ENCODE results near the gene COL5A1. TPM values are rescaled to one million over a fixed set of nuclear protein-coding genes. Genes with fewer than 3 reads are reported as not detected.

COL5A1 gene
- total RNA-seq, 2 donors from 2014 or later = 10.9 to 21.7 TPM

DNA sequence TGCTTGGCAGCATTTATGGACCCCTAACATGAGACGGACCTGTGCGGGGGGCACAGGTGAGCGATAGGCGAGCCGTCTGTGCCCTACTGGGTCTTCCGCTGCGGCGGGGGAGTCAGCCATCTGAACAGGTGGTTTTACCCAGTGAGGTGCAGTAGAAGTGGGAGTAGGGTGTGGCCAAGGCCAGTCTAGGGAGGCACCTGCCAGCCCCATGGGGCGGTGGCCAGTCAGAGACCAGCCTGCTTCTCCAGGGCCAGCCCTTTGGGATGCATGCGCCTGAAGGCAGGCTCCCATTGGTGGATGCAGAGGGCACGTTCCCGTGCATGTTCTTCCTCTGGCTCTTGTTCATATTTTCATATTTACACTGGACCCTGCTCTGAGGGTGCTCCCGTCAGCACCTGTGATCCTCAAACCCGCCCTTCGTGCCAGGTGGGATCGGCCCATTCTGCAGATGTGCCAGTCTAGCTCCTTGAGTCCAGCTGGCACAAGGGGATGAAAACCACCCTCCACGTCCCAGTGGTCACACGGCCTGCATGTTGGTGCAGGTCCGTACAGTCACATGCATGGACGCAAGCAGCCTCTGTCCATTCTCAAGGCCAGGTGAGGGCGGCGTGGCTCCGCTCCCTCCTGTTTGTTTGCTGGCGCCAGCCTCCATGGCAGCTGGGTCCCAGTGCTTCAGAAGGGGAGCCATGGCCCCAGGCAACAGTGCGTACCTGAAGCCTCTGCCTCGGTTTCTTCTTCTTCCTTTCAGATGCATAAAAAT is 9.0 kb downstream of the COL5A1 start:
- no peak overlapping the region for H3K9ac ChIP-seq (ENCODE audit: low read depth in 2 of 2, low read length in 2 of 2)
- H3K27ac ChIP-seq = no peak overlapping the region
- no peaks in the 10 kb centered on the region for H3K4me1 ChIP-seq
- no peaks in the 10 kb centered on the region for H3K9me3 ChIP-seq
- intact Hi-C loops (cut with DNase I) = no loop called here
- no peaks in the 10 kb centered on the region for H3K27me3 ChIP-seq
- no peak for TF ChIP-seq CTCF (IDR thresholded peaks at IDR 0.05)
- H3K4me3 ChIP-seq = no peak overlapping the region
- H3K36me3 ChIP-seq = no peaks in the 10 kb centered on the region
- DNase-seq = no peak

GRCh38 chr9:134651226-134651905 is 9.8 kb downstream of the COL5A1 start:
- H3K36me3 ChIP-seq = no peaks in the 10 kb centered on the region
- no peak overlapping the region for H3K9ac ChIP-seq (ENCODE audit: low read depth in 2 of 2, low read length in 2 of 2)
- intact Hi-C loops (cut with DNase I) = no loop called here
- TF ChIP-seq CTCF (IDR thresholded peaks at IDR 0.05) = no peak
- H3K4me1 ChIP-seq = no peaks in the 10 kb centered on the region
- no peak overlapping the region for H3K4me3 ChIP-seq
- H3K9me3 ChIP-seq = no peaks in the 10 kb centered on the region
- DNase-seq = no peak
- H3K27me3 ChIP-seq = no peaks in the 10 kb centered on the region
- no peak overlapping the region for H3K27ac ChIP-seq

DNA sequence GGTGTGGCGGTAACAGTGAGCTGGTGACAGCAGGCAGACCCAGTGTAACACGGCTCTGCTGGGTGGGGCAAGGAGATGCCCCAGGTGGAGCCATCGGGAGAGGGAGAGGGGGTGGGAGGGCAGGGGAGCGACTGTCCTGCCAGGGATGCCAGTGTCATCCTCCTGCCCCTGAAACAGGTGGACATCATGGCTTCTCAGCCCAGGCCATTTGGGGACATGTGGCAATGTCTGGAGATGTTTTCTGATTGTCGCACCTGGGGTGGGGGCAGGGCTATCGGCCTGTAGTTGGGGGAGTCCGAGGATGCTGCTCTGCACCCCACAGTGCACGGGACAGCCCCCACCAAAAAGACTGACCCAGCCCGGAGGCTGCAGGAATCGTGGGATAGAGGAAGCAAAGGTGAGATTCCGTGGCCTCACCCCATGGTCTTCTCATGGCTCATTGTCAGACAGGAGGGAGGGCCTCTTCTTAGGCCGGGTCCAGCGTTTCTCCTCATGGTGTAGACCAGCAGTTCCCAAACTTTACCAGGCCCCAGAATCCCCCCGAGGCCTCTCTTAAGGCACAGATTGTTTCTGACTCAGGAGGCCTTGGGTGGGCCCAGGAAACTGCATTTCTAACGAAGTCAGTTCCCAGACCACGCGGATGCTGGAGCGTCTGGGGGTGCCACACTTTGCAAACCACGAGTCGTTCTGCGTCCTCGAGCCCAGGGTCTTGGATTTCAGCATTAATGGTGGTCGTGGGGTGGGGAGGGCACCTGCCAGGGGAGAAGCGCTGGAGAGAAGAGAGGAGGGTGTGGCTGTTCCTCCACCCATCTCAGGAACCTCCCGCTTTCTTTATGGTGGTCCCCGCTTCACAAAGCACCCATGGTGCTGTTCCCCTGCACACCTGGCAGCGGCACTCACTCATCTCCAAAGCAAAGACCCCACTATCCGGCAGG is 11.0 kb downstream of the COL5A1 start:
- intact Hi-C loops (cut with DNase I) = no loop called here
- no peak for TF ChIP-seq CTCF (IDR thresholded peaks at IDR 0.05)

DNA sequence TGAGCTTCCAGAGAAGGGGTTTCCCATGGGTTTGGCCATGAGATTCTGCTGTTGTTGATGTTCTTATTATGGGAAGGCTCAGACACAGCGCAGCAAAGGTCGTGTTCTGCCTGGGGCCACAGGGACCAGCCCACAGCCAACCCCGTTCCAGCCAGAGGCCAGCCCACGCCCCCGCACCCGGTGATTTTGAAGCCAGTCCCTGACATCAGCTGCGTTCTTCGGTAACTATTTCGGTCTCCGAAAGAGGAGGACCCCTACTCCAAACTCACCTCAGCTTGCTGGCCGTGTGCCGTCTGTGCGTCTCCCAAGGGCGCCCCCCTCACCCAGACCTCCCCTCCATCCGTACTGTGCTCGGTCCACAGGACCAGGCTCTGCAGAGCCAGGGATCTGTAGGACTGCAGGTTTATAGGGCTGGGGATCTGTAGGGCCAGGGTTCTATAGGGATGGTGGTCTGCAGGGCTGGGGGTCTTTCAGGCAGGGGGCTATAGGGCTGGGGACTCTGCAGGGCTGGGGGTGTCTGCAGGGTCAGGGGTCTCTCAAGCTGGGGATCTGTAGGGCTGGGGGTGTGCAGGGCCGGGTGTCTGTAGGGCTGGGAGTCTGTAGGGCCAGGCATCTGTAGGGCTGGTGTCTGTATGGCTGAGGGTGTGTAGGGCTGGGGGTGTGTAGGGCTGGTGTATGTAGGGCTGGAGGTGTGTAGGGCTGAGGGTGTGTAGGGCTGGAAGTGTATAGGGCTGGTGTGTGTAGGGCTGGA is 11.8 kb downstream of the COL5A1 start:
- H3K36me3 ChIP-seq = no peaks in the 10 kb centered on the region
- H3K4me3 ChIP-seq = no peak overlapping the region
- DNase-seq = no peak
- no peaks in the 10 kb centered on the region for H3K27me3 ChIP-seq
- intact Hi-C loops (cut with DNase I) = no loop called here
- no peaks in the 10 kb centered on the region for H3K9me3 ChIP-seq
- no peak for TF ChIP-seq CTCF (IDR thresholded peaks at IDR 0.05)
- H3K4me1 ChIP-seq = no peaks in the 10 kb centered on the region
- H3K27ac ChIP-seq = no peak overlapping the region
- no peak overlapping the region for H3K9ac ChIP-seq (ENCODE audit: low read depth in 2 of 2, low read length in 2 of 2)

More for the DNA sequence above, 11.0 kb downstream of the COL5A1 start:
- no peaks in the 10 kb centered on the region for H3K4me1 ChIP-seq
- no peak overlapping the region for H3K27ac ChIP-seq
- H3K9ac ChIP-seq (ENCODE audit: low read depth in 2 of 2, low read length in 2 of 2) = no peak overlapping the region
- H3K9me3 ChIP-seq = no peaks in the 10 kb centered on the region
- H3K4me3 ChIP-seq = no peak overlapping the region
- no peak for DNase-seq
- no peaks in the 10 kb centered on the region for H3K27me3 ChIP-seq
- H3K36me3 ChIP-seq = no peaks in the 10 kb centered on the region

DNA sequence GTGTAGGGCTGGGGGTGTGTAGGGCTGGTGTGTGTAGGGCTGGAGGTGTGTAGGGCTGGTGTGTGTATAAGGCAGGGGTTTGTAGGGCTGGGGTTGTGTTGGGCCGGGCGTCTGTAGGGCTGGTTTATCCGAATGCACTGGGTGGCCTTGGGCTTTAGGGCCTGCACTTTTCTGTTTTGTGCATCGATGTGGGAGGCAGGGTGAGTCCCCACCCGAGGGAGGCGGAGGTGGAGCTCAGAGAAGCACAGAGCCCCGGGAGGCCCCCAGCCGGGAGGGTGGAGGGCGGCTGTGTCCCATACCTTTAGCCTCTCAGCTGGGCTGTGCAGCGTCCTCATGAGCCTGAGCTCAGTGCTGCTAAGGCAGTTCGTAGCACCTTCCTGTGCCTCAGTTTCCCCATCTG is 13.5 kb downstream of the COL5A1 start:
- no peaks in the 10 kb centered on the region for H3K4me1 ChIP-seq
- no peaks in the 10 kb centered on the region for H3K36me3 ChIP-seq
- no peak overlapping the region for H3K9ac ChIP-seq (ENCODE audit: low read depth in 2 of 2, low read length in 2 of 2)
- intact Hi-C loops (cut with DNase I) = no loop called here
- no peak for TF ChIP-seq CTCF (IDR thresholded peaks at IDR 0.05)
- DNase-seq = no peak
- no peaks in the 10 kb centered on the region for H3K9me3 ChIP-seq
- no peak overlapping the region for H3K4me3 ChIP-seq
- H3K27me3 ChIP-seq = no peaks in the 10 kb centered on the region
- no peak overlapping the region for H3K27ac ChIP-seq

Data from colonic mucosa (tissue), 4 donors.